PC-9 (cell line): ENCODE data around the gene SH2D5. TPM values are rescaled to one million over a fixed set of nuclear protein-coding genes. Genes with fewer than 3 reads are reported as not detected.

Source experiments
- BruUV-seq: library from RNA; stranded (reverse); fragments of 400-500 nt; replicated peaks from 2 replicates; lab custom pipeline; 2021; lab: Mats Ljungman, UMichigan
- CTCF ChIA-PET: fragments of 300-600 bp; sonication (Branson Sonifier 250); formaldehyde crosslinking; loops from one replicate; lab custom pipeline; 2022; ENCODE audit warnings: antibody characterized with exemption; lab: Charles Lee
- POLR2A ChIA-PET: fragments of 300-600 bp; sonication (Branson Sonifier 250); formaldehyde crosslinking; loops from one replicate; lab custom pipeline; 2022; ENCODE audit warnings: antibody characterized with exemption; ENCODE audit not compliant: unreplicated experiment; lab: Charles Lee
- DNase-seq, 2 experiments: peaks; one replicate each; pipeline versions ENCODE4 v3.0.0 to v3.0.0-alpha.2; 2015 to 2022; ENCODE audit warnings: mixed read lengths in 1 of 2
- H2AFZ ChIP-seq: fragments of 200-600 bp; sonication (generic); 2 replicates; pipeline ENCODE4 v1.8.1; 2017; ENCODE audit warnings: antibody characterized with exemption
- H3F3A ChIP-seq: fragments of 200-600 bp; sonication (generic); 2 replicates; pipeline ENCODE4 v1.8.1; 2017; ENCODE audit warnings: antibody characterized with exemption, mild to moderate bottlenecking, low read depth; ENCODE audit not compliant: insufficient read depth
- H3K27ac ChIP-seq: fragments of 200-600 bp; sonication (generic); 2 replicates; pipeline ENCODE4 v1.6.1; 2016; ENCODE audit warnings: mixed run types
- H3K27me3 ChIP-seq: fragments of 200-600 bp; sonication (generic); 2 replicates; pipeline ENCODE4 v1.6.1; 2016; ENCODE audit warnings: low read depth, mixed run types; ENCODE audit not compliant: insufficient read depth
- H3K36me3 ChIP-seq: fragments of 200-600 bp; sonication (generic); 2 replicates; pipeline ENCODE4 v1.6.1; 2016; ENCODE audit warnings: low read depth, mixed run types
- H3K4me1 ChIP-seq: fragments of 200-600 bp; sonication (generic); replicated peaks from 2 replicates; pipeline ENCODE4 v1.6.1; 2016; ENCODE audit warnings: mixed run types; ENCODE audit not compliant: insufficient read depth
- H3K4me2 ChIP-seq: fragments of 200-600 bp; sonication (generic); 2 replicates; pipeline ENCODE4 v1.6.1; 2017; ENCODE audit warnings: mixed run types
- H3K4me3 ChIP-seq: fragments of 200-600 bp; sonication (generic); 2 replicates; pipeline ENCODE4 v1.6.1; 2016; ENCODE audit warnings: mixed run types
- H3K79me2 ChIP-seq: fragments of 200-600 bp; sonication (generic); 2 replicates; pipeline ENCODE4 v1.6.1; 2017; ENCODE audit warnings: low read depth, mixed run types
- H3K9me2 ChIP-seq: fragments of 200-600 bp; sonication (generic); 2 replicates; pipeline ENCODE4 v1.8.1; 2017; ENCODE audit warnings: mild to moderate bottlenecking; ENCODE audit not compliant: insufficient read depth
- H3K9me3 ChIP-seq: fragments of 200-600 bp; sonication (generic); 2 replicates; pipeline ENCODE4 v1.8.1; 2016; ENCODE audit warnings: low read depth; ENCODE audit not compliant: insufficient read depth
- H4K20me1 ChIP-seq: fragments of 200-600 bp; sonication (generic); 2 replicates; pipeline ENCODE4 v1.8.1; 2017; ENCODE audit not compliant: insufficient read depth
- EZH2 ChIP-seq: fragments of 200-600 bp; sonication (generic); IDR thresholded peaks from 2 replicates; pipeline ENCODE4 v1.8.0; 2017; ENCODE audit warnings: antibody characterized with exemption, low read depth
- intact Hi-C: fragments of 100-400 bp; cut with micrococcal nuclease; formaldehyde crosslinking; loops from one replicate; pipeline ENCODE4 v1.10.0; 2022; ENCODE audit not compliant: unreplicated experiment
- total RNA-seq: library from RNA; stranded (reverse); gene quantifications from 2 replicates; pipeline ENCODE4 v1.2.3, GENCODE V29; 2021
- TF ChIP-seq, protein P1 (sequence below): fragments of 200-600 bp; sonication (generic); conservative IDR thresholded peaks from 2 replicates; pipeline ENCODE4 v1.6.1; 2017; ENCODE audit warnings: mixed run types, antibody characterized with exemption, mild to moderate bottlenecking, moderate library complexity

SH2D5 gene
- total RNA-seq, 1 experiment from 2014 or later: 1.5 TPM

DNA sequence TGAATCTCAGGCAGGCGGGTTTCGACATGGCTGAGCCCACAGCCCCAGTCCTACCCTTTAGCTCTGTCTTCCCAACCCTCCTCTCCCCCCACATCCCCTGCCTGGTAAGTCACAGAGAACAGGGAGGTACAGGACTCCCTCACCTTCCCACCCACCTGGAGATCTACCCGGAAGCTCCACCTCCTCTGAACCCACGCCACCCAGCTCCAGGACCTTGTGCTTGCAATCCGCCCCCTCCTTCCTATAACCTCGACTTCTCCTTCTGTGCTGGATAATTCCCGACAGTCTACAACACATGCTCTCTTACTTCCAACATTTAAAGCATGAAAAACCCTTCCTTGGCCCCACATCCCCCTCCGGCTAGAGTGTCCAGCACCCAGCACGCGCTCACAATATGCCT, 37.0 kb downstream of the SH2D5 start:
- CTCF ChIA-PET: interaction anchor here (0.6 kb wide), 1 partner anchor 547 kb away, joined by 4 read pairs; no protein-coding TSS in a partner anchor
- Histone ChIP-seq H3K27me3 (no peaks in the 10 kb centered on the region), H3K4me2 (no peak overlapping the region), H3F3A (no peaks in the 10 kb centered on the region; the same call in 1 of the 2 replicates), H2AFZ (no peak overlapping the region), H3K4me3 (no peak overlapping the region), H3K9me3 (no peaks in the 10 kb centered on the region), H3K4me1 (peaks cover 5% of the 10 kb centered on the region; the same call in 1 of the 2 replicates), H3K27ac (no peak overlapping the region), H3K79me2 (no peaks in the 10 kb centered on the region), H3K9me2 (no peaks in the 10 kb centered on the region), H4K20me1 (no peaks in the 10 kb centered on the region), H3K36me3 (no peaks in the 10 kb centered on the region)
- no TSS peak for BruUV-seq
- TF ChIP-seq, protein P1, sequence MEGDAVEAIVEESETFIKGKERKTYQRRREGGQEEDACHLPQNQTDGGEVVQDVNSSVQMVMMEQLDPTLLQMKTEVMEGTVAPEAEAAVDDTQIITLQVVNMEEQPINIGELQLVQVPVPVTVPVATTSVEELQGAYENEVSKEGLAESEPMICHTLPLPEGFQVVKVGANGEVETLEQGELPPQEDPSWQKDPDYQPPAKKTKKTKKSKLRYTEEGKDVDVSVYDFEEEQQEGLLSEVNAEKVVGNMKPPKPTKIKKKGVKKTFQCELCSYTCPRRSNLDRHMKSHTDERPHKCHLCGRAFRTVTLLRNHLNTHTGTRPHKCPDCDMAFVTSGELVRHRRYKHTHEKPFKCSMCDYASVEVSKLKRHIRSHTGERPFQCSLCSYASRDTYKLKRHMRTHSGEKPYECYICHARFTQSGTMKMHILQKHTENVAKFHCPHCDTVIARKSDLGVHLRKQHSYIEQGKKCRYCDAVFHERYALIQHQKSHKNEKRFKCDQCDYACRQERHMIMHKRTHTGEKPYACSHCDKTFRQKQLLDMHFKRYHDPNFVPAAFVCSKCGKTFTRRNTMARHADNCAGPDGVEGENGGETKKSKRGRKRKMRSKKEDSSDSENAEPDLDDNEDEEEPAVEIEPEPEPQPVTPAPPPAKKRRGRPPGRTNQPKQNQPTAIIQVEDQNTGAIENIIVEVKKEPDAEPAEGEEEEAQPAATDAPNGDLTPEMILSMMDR: no peak
- TF ChIP-seq EZH2: no peak
- DNase-seq: no peak
- intact Hi-C loops: loop anchor here (5.0 kb wide), 1 partner anchor 37 kb away; the partner anchor contains the start of gene SH2D5
- POLR2A ChIA-PET: no interaction called here

DNA sequence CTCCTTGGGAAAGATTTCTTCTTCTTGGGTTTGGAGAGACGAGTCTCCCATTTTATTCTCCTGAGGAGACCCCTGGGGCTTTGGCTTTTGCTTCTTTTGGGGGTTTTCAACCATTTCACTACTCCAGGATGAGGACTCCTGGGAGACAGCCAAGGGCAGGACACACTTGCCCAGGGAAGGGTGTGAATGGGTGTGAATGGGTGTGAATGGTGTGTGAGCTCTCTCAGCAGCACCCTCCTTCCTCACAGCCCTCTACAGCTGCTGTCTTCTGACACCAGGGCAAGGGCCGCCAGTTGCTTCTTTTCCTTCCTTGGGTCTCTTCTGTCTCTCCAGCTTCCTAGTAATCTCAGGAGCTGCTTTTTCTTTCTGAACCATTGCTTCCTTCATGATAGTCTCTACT, 38.9 kb downstream of the SH2D5 start:
- H2AFZ ChIP-seq: no peak overlapping the region
- H3F3A ChIP-seq: no peaks in the 10 kb centered on the region; the same call in 1 of the 2 replicates
- ChIA-PET POLR2A (no interaction called here), CTCF (interaction anchor here (0.6 kb wide), 1 partner anchor 120 kb away, joined by 9 read pairs; no protein-coding TSS in a partner anchor)
- no TSS peak for BruUV-seq
- TF ChIP-seq, protein P1: no peak
- no peak for TF ChIP-seq EZH2
- intact Hi-C loops: no loop called here
- H3K27ac ChIP-seq: no peak overlapping the region
- H3K27me3 ChIP-seq: no peaks in the 10 kb centered on the region
- H4K20me1 ChIP-seq: no peaks in the 10 kb centered on the region
- no peak overlapping the region for H3K4me2 ChIP-seq
- H3K4me3 ChIP-seq: no peak overlapping the region
- H3K4me1 ChIP-seq: peaks cover 5% of the 10 kb centered on the region; the same call in 1 of the 2 replicates
- H3K79me2 ChIP-seq: no peaks in the 10 kb centered on the region
- H3K9me3 ChIP-seq: no peaks in the 10 kb centered on the region
- H3K36me3 ChIP-seq: no peaks in the 10 kb centered on the region
- no peak for DNase-seq
- no peaks in the 10 kb centered on the region for H3K9me2 ChIP-seq

GRCh38 chr1:20691872-20692271, 40.6 kb downstream of the SH2D5 start:
- intact Hi-C loops: no loop called here
- no peaks in the 10 kb centered on the region for H3F3A ChIP-seq
- POLR2A ChIA-PET: no interaction called here
- H3K9me3 ChIP-seq: no peaks in the 10 kb centered on the region
- no peak overlapping the region for H3K27ac ChIP-seq
- H3K4me2 ChIP-seq: no peak overlapping the region
- H3K4me3 ChIP-seq: no peak overlapping the region
- no peaks in the 10 kb centered on the region for H3K9me2 ChIP-seq
- TF ChIP-seq, protein P1: no peak
- no peak for TF ChIP-seq EZH2
- H4K20me1 ChIP-seq: no peaks in the 10 kb centered on the region
- no peaks in the 10 kb centered on the region for H3K27me3 ChIP-seq
- H3K79me2 ChIP-seq: no peaks in the 10 kb centered on the region
- H3K36me3 ChIP-seq: no peaks in the 10 kb centered on the region
- H2AFZ ChIP-seq: no peak overlapping the region
- no peak for DNase-seq
- no TSS peak for BruUV-seq
- CTCF ChIA-PET: no interaction called here
- H3K4me1 ChIP-seq: no peaks in the 10 kb centered on the region
